ENCODE data around the gene KCNN1.
A peak's percentile ranks its signal among the peaks of the same experiment; 100 is the strongest.
"Not testable (repeated sequence)": the region's sequence is repeated elsewhere in the genome, so short reads cannot be mapped to it uniquely, and the experiment has no call there.

Gene KCNN1

GRCh38 chr19:17969096-17969792 lies 2.3 kb downstream of the KCNN1 start:
- DNase-seq = no peak

GRCh38 chr19:17972230-17972629 lies 5.3 kb downstream of the KCNN1 start:
- no peak for DNase-seq

DNA sequence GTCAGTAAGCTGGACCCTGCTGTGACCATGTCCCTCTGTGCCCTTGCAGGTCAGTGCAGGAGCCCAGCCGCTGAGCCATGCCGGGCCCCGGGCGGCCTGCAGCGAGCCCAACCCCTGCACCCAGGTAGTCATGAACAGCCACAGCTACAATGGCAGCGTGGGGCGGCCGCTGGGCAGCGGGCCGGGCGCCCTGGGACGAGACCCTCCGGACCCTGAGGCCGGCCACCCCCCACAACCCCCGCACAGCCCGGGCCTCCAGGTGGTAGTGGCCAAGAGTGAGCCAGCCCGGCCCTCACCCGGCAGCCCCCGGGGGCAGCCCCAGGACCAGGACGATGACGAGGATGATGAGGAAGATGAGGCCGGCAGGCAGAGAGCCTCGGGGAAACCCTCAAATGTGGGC lies 6.9 kb downstream of the KCNN1 start:
- no peak for DNase-seq

- no peak for DNase-seq
Measured at GRCh38 chr19:17974551-17974950, 7.6 kb downstream of the KCNN1 start.

DNA sequence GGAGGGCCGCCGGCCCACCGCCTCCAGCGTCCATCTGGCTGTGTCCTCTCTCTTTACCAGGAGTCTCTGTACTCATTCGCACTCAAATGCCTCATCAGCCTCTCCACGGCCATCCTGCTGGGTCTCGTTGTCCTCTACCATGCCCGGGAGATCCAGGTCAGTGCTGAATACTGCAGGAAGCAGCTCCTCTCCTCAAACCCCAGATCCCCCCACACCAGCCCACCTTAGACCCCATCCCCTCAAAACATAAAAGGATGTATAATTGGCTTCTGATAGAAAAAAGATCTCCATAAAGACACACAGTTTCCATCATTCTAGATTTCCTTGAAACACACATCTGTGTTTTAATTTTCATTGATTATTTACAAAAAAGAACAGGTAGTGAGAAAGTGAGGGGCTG lies 8.1 kb downstream of the KCNN1 start:
- DNase-seq = no peak

DNA sequence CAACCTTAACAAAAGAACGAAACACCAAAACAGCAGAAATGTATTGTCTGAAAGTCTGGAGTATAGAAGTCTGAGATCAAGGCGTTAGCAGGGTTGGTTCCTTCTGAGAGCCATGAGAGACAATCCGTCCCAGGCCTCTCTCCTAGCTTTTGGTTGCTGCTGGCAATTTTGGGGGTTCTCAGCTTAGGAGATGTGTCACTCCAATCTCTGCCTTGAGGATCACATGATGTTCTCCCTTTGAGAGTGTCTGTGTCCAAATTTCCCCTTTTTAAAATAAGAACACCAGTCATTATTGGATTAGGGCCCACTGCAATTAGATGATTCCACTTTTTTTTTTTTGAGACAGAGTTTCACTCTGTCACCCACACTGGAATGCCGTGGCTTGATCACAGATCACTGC lies 10.1 kb downstream of the KCNN1 start:
- no peak for DNase-seq

DNA sequence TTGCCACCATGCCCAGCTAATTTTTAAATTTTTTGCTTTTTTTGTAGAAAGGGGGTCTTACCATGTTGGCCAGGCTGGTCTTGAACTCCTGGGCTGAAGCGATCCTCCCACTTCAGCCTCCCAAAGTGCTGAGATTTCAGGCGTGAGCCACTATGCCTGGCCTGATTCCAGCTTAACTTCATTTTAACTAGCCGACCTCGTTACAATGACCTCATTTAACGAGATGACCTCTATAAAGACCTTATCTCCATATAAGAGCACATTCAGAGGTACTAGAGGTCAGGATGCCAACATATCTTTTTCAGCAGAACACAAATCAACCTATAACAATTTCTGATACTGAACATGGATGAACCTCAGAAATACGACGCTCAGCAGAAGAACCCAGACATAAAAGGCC lies 10.6 kb downstream of the KCNN1 start:
- DNase-seq = no peak

DNA sequence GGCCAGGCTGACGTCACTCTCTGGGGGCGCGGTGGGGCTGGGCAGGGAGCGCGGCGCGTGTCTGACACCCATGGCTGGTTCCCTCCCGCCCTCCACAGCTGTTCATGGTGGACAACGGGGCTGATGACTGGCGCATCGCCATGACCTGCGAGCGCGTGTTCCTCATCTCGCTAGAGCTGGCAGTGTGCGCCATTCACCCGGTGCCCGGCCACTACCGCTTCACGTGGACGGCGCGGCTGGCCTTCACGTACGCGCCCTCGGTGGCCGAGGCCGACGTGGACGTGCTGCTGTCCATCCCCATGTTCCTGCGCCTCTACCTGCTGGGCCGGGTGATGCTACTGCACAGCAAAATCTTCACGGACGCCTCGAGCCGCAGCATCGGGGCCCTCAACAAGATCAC lies 14.7 kb downstream of the KCNN1 start:
- DNase-seq = no peak

DNA sequence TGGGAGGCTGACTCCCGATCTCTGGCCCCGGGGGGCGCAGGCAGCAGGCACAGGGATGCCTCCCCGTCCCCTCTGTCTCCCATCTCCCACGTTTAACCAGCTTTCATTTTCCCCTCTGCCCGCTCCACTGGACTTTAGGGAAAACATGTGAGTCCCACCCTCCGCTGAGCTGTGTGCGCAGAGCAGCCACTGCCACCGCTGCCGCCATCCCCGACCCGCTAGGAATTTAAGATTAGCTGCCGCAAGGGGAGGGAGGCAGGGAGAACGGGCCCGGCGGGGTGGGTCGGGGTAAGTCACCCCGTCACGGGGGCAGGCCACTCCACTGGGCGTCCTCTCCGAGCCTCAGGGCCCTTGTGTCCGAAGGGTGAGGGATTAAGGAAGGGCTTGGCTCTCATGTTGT lies 15.5 kb downstream of the KCNN1 start:
- no peak for DNase-seq

- DNase-seq = no peak
Measured at GRCh38 chr19:17985037-17985818, 18.3 kb downstream of the KCNN1 start.

DNA sequence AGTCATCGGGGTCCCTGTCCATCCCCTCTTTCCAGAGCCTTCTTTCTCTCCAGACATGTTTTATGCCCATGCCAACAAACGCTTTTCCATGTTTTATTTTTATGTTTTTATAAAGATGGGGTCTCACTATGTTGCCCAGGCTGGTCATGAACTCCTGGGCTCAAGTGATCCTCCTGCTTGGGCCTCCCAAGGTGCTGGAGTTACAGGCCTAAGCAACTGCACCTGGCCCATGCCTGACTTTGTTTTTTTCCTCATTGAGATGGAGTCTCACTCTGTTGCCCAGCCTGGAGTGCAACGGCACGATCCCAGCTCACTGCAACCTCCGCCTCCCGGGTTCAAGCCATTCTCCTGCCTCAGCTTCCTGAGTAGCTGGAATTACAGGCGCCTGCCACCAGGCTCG lies 19.7 kb downstream of the KCNN1 start:
- DNase-seq = not testable (repeated sequence)

DNA sequence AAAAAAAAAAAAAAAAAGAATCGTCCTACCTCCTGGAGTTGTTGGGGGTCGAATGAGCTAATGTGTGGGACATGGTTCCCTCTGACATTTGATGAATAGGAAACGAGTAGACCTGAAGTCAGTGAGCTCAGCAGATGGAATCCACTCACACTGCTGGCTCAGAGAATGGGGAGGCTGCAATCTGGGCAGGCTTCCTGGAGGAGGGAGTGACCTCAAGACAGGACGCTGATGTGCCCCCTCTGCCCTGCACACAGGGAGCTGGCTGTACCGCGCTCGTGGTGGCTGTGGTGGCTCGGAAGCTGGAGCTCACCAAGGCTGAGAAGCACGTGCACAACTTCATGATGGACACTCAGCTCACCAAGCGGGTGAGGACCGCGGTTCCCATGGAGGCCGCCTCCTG lies 21.3 kb downstream of the KCNN1 start:
- no peak for DNase-seq

- no peak for DNase-seq
Measured at GRCh38 chr19:17989425-17990094, 22.7 kb downstream of the KCNN1 start.

- no peak for DNase-seq
Measured at GRCh38 chr19:17993076-17993813, 26.3 kb downstream of the KCNN1 start.

- peak; percentile 77 for DNase-seq
Measured at GRCh38 chr19:17996826-17997316, 30.0 kb downstream of the KCNN1 start.

DNA sequence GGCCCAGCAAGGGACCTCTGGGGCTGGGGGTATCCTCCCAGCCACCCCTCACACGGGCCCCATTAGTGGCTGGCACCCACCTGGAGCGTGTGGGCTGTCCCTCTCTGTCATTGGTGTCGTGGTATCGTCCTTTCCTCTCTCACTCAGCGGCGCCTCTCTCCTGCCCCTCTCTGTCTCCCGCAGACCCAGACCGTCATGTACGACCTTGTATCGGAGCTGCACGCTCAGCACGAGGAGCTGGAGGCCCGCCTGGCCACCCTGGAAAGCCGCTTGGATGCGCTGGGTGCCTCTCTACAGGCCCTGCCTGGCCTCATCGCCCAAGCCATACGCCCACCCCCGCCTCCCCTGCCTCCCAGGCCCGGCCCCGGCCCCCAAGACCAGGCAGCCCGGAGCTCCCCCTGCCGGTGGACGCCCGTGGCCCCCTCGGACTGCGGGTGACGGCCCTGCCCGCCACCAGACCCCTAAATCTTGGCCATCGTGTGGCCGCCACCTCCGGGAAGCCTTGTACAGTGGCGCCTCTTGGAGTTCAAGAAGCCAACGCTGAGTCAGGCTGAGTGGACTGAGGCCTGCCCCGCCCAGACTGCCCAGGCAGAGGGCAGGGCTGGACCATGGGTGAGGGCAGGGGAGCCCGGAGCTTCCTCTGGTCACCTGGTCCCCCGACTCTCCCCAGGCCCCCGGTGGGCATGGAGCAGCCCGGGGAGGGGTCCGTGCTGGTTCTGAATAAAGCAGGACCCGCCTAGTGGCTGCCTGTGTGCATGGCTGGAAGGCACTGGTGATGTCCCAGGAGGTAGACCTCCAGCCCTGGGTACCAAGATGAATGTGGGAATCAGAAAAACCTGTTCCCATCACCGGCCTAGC lies 31.3 kb downstream of the KCNN1 start:
- no peak for DNase-seq

GRCh38 chr19:17998827-17999150 lies 31.9 kb downstream of the KCNN1 start:
- no peak for DNase-seq

DNA sequence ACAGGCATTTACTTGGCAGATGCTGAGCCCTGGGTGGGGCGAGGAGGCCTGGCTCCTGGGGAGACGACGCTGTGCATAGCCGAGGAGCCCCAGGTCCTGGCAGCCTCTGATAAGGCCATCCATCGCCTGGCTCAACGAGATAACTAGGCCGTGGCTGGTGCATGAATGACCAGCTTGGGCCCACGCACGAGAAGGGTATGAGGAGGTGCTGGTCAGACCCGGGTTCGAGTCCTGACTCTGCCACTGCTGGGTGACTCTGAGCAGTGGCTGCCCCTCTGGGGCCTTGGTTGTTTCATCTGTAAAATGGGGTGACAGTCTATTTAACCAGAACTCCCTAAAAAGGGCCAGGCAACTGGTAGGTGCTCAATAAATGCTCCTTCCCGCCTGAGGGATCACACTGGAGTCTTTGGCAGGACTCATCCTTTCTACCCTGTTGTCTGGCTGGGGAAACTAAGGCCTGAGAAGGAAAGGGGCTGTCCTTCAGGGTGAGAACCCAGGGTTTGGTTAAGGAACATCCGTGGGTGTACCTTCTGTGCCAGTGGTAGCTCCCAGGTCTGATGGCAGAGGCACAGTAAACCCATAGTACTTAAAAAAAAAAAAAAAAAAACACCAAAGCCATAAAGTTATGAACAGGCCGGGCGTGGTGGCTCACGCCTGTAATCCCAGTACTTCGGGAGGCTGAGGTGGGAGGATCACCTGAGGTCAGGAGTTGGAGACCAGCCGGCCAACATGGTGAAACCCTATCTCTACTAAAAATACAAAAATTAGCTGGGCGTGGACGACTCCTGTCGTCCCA lies 33.0 kb downstream of the KCNN1 start:
- DNase-seq = no peak

DNA sequence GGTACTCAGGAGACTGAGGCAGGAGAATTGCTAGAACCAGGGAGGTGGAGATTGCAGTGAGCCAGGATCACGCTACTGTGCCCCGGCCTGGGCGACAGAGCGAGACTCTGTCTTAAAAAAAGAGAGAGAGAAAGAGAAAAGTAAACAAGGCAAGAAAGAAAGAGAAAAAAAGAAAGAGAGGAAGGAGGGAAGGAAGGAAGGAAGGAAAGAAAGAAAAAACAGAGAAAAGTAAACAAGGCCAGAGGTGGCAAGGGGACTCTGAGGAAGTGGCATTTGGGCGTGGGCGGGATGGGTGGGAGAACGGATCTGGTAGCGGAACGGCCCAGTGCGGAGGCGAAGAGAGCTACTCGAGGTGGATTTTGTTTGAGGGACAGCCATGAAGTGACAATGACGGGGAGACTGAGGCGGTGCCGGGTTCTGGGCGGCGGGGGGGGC lies 33.6 kb downstream of the KCNN1 start:
- no peak for DNase-seq

DNA sequence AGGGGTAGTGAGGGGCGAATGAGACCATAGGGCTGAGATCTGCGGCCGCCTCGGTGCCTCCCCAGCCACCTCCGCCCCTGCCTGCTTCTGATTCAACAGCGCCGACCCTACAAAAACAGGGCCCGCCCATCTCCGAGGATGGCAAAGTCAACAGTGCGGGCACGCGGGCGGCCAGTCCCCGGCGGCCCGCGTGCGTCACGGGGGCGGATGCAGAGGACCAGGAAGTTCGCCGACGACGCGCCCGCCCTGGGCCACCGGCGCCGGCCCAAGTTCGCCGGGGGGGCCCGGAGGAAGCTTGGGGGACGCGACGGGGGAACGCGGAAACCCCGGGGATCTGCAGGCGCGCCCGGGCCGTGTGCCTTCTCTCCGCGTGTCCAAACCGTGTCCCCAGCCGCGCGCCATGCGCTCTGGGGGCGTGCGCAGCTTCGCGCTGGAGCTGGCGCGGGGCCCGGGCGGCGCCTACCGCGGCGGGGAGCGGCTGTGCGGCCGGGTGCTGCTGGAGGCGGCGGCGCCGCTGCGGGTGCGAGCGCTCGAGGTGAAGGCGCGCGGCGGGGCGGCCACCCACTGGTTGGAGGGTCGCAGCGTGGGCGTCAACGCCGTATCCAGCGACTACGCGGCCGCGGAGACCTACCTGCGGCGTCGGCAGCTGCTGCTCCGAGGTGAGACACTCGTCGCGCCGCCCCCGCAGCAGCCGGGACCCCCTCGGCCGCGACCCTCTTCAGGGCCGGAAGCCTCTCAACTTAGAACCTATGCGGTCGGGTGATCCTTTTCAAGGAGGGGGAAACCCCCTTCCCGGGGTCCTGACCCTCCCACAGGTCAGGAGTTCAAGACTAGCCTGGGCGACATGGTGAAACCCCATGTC lies 34.2 kb downstream of the KCNN1 start:
- DNase-seq = peak; percentile 83
